ENCODE measurements around the gene MXD3.

Gene MXD3

DNA sequence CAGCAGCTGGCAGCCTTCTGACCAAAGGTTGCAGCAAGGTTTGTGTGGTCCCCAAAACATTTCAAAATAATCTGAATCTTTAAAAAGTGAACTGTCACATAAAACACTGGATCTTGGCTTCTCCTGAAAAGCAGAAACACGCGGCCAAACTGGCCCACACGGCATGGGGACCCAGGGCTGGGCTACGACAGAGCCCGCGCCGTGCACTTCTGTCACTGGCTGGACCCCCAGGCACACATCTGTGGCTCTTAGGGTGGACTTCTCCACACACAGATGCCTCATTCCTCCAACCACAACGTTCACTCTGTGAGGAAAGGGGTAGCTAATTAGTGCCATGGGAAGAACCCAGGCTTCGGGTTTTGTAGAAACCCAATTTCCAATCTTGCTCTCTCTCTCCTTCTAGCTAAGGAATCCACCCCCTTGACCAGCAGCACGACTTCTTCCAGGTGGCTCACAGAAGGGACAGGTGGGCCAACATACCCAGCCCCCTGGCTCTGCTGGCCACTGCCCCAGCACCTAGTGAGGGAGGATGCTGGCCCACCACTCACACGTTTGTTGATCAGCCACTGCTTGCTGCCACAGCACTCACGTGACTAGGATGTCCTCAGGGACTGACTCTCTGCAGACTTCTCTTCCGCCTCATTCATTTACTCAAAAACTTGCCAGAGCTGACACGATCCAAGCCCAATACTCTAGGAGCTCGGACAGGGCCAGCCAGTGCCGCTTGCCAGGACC lies 21.9 kb upstream of the MXD3 start:
- TF ChIP-seq, protein P1, sequence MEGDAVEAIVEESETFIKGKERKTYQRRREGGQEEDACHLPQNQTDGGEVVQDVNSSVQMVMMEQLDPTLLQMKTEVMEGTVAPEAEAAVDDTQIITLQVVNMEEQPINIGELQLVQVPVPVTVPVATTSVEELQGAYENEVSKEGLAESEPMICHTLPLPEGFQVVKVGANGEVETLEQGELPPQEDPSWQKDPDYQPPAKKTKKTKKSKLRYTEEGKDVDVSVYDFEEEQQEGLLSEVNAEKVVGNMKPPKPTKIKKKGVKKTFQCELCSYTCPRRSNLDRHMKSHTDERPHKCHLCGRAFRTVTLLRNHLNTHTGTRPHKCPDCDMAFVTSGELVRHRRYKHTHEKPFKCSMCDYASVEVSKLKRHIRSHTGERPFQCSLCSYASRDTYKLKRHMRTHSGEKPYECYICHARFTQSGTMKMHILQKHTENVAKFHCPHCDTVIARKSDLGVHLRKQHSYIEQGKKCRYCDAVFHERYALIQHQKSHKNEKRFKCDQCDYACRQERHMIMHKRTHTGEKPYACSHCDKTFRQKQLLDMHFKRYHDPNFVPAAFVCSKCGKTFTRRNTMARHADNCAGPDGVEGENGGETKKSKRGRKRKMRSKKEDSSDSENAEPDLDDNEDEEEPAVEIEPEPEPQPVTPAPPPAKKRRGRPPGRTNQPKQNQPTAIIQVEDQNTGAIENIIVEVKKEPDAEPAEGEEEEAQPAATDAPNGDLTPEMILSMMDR (IDR thresholded peaks at IDR 0.05): no peak
- TF ChIP-seq ZFX (IDR thresholded peaks at IDR 0.05; ENCODE audit: borderline replicate concordance): no peak
- H3K27ac ChIP-seq: no peak overlapping the region

- no peak overlapping the region for H3K27ac ChIP-seq
- TF ChIP-seq, protein P1 (IDR thresholded peaks at IDR 0.05): no peak
- TF ChIP-seq ZFX (IDR thresholded peaks at IDR 0.05; ENCODE audit: borderline replicate concordance): no peak
Measured at GRCh38 chr5:177332896-177333260, 21.2 kb upstream of the MXD3 start.

GRCh38 chr5:177332031-177332895 lies 20.6 kb upstream of the MXD3 start:
- TF ChIP-seq ZFX (IDR thresholded peaks at IDR 0.05; ENCODE audit: borderline replicate concordance): no peak
- TF ChIP-seq, protein P1 (IDR thresholded peaks at IDR 0.05): no peak
- no peak overlapping the region for H3K27ac ChIP-seq

- no peak for TF ChIP-seq ZFX (IDR thresholded peaks at IDR 0.05; ENCODE audit: borderline replicate concordance)
- TF ChIP-seq, protein P1 (IDR thresholded peaks at IDR 0.05): no peak
- no peak overlapping the region for H3K27ac ChIP-seq
Measured at GRCh38 chr5:177330991-177331842, 19.5 kb upstream of the MXD3 start.

DNA sequence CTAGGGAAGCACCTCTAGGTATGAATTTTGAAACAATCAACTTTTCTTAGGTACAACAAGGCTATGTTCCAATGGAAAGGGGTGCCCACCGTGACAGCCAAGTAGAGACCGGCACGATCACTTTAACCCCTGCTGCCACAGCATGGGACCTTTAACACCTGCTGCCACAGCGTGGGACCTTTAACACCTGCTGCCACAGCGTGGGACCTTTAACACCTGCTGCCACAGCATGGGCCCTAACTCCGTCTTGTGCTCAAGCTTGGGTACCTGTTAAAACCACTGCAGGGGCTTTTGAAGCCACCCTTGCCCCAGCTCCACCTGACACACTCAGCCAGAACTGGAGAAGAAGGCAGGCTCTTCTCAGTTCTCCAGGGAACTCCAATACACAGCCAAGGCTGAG lies 18.2 kb upstream of the MXD3 start:
- TF ChIP-seq ZFX (IDR thresholded peaks at IDR 0.05; ENCODE audit: borderline replicate concordance): no peak
- TF ChIP-seq, protein P1 (IDR thresholded peaks at IDR 0.05): no peak
- H3K27ac ChIP-seq: no peak overlapping the region

GRCh38 chr5:177328545-177329231 lies 17.0 kb upstream of the MXD3 start:
- no peak for TF ChIP-seq ZFX (IDR thresholded peaks at IDR 0.05; ENCODE audit: borderline replicate concordance)
- TF ChIP-seq, protein P1 (IDR thresholded peaks at IDR 0.05): no peak
- no peak overlapping the region for H3K27ac ChIP-seq

Data from 22Rv1 (cell line).